Astrocyte (in vitro differentiated cells and primary cell): ENCODE results near the gene PPM1H. TPM values are rescaled to one million over a fixed set of nuclear protein-coding genes. Genes with fewer than 3 reads are reported as not detected.

Source experiments
- DNase-seq: peaks from one replicate; pipeline ENCODE4 v3.0.0-alpha.2; 2010; ENCODE audit warnings: low read depth
- FAIRE-seq: peaks from 2 replicates; lab custom pipeline; 2011; peaks lifted over from hg19 to GRCh38; lab: Jason Lieb, UNC
- H2AFZ ChIP-seq: 2 replicates; pipeline ENCODE4 v1.6.0; 2012; ENCODE audit warnings: low read depth, low read length, inconsistent platforms
- H3K27ac ChIP-seq: 2 replicates; pipeline ENCODE4 v1.5.1; 2011; ENCODE audit warnings: low read depth, low read length, inconsistent platforms
- H3K27me3 ChIP-seq: 2 replicates; pipeline ENCODE4 v1.6.0; 2011; ENCODE audit warnings: low read length, inconsistent platforms; ENCODE audit not compliant: insufficient read depth
- H3K36me3 ChIP-seq: 2 replicates; pipeline ENCODE4 v1.5.1; 2011; ENCODE audit warnings: low read length, inconsistent platforms; ENCODE audit not compliant: insufficient read depth
- H3K4me1 ChIP-seq: 2 replicates; pipeline ENCODE4 v1.5.1; 2011; ENCODE audit warnings: low read length, inconsistent platforms; ENCODE audit not compliant: insufficient read depth
- H3K4me2 ChIP-seq: 2 replicates; pipeline ENCODE4 v1.6.0; 2012; ENCODE audit warnings: low read length, inconsistent platforms
- H3K4me3 ChIP-seq: 2 replicates; pipeline ENCODE4 v1.5.1; 2011; ENCODE audit warnings: low read depth, mild to moderate bottlenecking, low read length, inconsistent platforms; ENCODE audit not compliant: insufficient read depth
- H3K79me2 ChIP-seq: 2 replicates; pipeline ENCODE4 v1.6.0; 2012; ENCODE audit warnings: mild to moderate bottlenecking, low read length, inconsistent platforms; ENCODE audit not compliant: insufficient read depth
- H3K9ac ChIP-seq: 2 replicates; pipeline ENCODE4 v1.6.0; 2012; ENCODE audit warnings: mild to moderate bottlenecking, low read length, inconsistent platforms
- H3K9me3 ChIP-seq: 2 replicates; pipeline ENCODE4 v1.5.1; 2012; ENCODE audit warnings: low read depth, mild to moderate bottlenecking, low read length, inconsistent platforms; ENCODE audit not compliant: insufficient read depth
- H4K20me1 ChIP-seq: 2 replicates; pipeline ENCODE4 v1.6.0; 2012; ENCODE audit warnings: low read length, inconsistent platforms; ENCODE audit not compliant: insufficient read depth
- H3K27ac Mint-ChIP-seq: one replicate; pipeline ENCODE4 v1.8.0; 2021; ENCODE audit warnings: mild to moderate bottlenecking, mixed read lengths; ENCODE audit not compliant: unreplicated experiment
- H3K27me3 Mint-ChIP-seq: one replicate; pipeline ENCODE4 v1.8.0; 2021; ENCODE audit warnings: low read depth, mixed read lengths; ENCODE audit not compliant: unreplicated experiment
- H3K36me3 Mint-ChIP-seq: one replicate; pipeline ENCODE4 v1.8.0; 2021; ENCODE audit warnings: low read depth, mixed read lengths; ENCODE audit not compliant: unreplicated experiment
- H3K4me1 Mint-ChIP-seq: one replicate; pipeline ENCODE4 v1.8.0; 2021; ENCODE audit warnings: low read depth, mixed read lengths; ENCODE audit not compliant: unreplicated experiment
- H3K4me3 Mint-ChIP-seq: one replicate; pipeline ENCODE4 v1.8.0; 2021; ENCODE audit warnings: mild to moderate bottlenecking, moderate library complexity, mixed read lengths; ENCODE audit not compliant: unreplicated experiment
- H3K9me3 Mint-ChIP-seq: one replicate; pipeline ENCODE4 v1.8.0; 2021; ENCODE audit warnings: mild to moderate bottlenecking, mixed read lengths; ENCODE audit not compliant: unreplicated experiment
- EZH2 ChIP-seq: IDR thresholded peaks from 2 replicates; pipeline ENCODE4 v1.6.1; 2012; ENCODE audit warnings: mild to moderate bottlenecking, low read length, inconsistent platforms; ENCODE audit not compliant: insufficient read depth
- total RNA-seq: library from RNA; stranded (reverse); gene quantifications from 2 replicates; pipeline ENCODE4 v1.2.1, GENCODE V29; 2021
- TF ChIP-seq, protein P1 (sequence below): IDR thresholded peaks from 2 replicates; pipeline ENCODE4 v1.5.1; 2011; ENCODE audit warnings: low read depth, mild to moderate bottlenecking, inconsistent platforms, low read length, moderate library complexity; ENCODE audit not compliant: insufficient read depth

Gene PPM1H
- total RNA-seq, 1 donor from 2014 or later: 7.8 TPM

DNA sequence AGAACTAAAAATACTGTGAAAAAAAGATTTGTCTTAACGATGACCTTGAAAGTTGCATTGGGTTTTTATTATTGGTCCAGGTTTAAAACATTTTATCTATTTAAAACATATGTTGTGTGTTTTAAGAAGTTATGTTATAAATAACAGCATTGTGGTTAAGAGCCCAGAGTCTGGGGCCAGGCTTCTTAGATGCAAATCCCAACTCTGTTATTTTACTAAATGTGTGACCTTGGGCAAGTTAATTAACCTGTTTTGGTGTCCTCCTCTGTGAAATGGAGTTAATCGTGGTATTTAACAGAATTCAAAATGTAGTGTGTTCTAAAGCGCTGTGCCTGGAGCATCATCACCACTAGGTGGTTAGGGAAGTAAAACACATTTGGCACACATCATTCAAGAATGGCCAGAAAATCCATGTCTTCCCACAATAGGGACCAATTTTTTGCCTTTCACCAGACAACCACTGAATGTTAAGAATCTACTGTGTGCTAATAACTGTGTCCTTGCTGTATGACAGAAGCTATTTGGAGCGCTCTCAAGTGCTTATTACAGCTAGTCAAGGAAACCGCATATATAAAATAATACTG, 335.0 kb downstream of the PPM1H start:
- Histone ChIP-seq H3K27me3 (no peaks in the 10 kb centered on the region), H3K9me3 (no peaks in the 10 kb centered on the region), H3K36me3 (no peaks in the 10 kb centered on the region), H2AFZ (no peak overlapping the region), H3K4me3 (no peak overlapping the region), H3K79me2 (peaks cover 36% of the 10 kb centered on the region), H3K4me2 (no peak overlapping the region), H4K20me1 (peaks cover 4% of the 10 kb centered on the region), H3K27ac (no peak overlapping the region), H3K4me1 (no peaks in the 10 kb centered on the region), H3K9ac (no peak overlapping the region)
- no peak for FAIRE-seq
- H3K36me3 Mint-ChIP-seq: no peaks in the 10 kb centered on the region
- no peak overlapping the region for H3K4me3 Mint-ChIP-seq
- H3K27ac Mint-ChIP-seq: no peak overlapping the region
- no peaks in the 10 kb centered on the region for H3K27me3 Mint-ChIP-seq
- DNase-seq: no peak
- no peak for TF ChIP-seq EZH2
- TF ChIP-seq, protein P1, sequence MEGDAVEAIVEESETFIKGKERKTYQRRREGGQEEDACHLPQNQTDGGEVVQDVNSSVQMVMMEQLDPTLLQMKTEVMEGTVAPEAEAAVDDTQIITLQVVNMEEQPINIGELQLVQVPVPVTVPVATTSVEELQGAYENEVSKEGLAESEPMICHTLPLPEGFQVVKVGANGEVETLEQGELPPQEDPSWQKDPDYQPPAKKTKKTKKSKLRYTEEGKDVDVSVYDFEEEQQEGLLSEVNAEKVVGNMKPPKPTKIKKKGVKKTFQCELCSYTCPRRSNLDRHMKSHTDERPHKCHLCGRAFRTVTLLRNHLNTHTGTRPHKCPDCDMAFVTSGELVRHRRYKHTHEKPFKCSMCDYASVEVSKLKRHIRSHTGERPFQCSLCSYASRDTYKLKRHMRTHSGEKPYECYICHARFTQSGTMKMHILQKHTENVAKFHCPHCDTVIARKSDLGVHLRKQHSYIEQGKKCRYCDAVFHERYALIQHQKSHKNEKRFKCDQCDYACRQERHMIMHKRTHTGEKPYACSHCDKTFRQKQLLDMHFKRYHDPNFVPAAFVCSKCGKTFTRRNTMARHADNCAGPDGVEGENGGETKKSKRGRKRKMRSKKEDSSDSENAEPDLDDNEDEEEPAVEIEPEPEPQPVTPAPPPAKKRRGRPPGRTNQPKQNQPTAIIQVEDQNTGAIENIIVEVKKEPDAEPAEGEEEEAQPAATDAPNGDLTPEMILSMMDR: peak; percentile 28
- H3K4me1 Mint-ChIP-seq: peaks cover 8% of the 10 kb centered on the region
- no peaks in the 10 kb centered on the region for H3K9me3 Mint-ChIP-seq

DNA sequence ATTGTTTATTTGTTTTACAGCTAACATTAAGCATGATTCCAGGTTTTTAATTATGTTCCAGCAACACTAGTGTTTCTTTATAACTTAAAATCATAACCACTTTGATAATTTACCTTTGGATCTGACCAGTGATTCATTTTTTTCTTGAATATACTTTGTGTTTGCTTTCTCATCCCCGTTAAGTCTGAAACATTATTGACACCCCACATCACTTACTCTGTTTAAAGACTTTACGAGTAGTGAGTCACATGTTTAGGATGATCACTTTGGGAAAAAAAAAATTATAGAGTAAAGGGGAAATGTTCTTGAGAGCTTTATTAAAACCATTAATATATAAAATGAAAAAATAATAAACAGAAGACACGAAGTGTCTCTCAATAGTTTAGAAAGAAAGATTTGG, 336.1 kb downstream of the PPM1H start:
- H3K4me1 Mint-ChIP-seq: peaks cover 8% of the 10 kb centered on the region
- FAIRE-seq: no peak

DNA sequence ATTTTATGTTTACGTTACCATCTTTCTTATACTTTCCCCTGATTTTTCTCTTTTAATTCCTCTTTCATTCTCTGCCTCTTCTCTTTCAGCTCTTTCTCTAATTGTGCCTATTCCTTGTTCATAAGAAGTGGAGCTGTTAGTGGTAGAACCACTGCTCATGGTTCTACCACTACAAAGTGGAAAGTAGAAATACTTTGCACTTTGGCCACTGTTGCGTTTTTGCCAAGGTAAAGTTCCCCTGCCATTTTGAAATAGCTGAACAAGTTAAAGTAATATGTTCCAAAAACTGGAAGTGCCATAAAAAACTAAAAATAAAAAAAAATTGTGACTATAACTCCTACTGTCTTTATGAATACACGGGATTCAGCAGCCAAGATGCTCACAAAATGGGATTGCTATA, 337.7 kb downstream of the PPM1H start:
- H3K36me3 Mint-ChIP-seq: no peaks in the 10 kb centered on the region
- peaks cover 9% of the 10 kb centered on the region for H3K79me2 ChIP-seq

More for the DNA sequence above, 336.1 kb downstream of the PPM1H start:
- H3K27ac ChIP-seq: no peak overlapping the region
- H3K4me3 ChIP-seq: no peak overlapping the region
- no peak for DNase-seq
- H3K27ac Mint-ChIP-seq: no peak overlapping the region
- no peak overlapping the region for H3K4me2 ChIP-seq
- H3K9ac ChIP-seq: no peak overlapping the region
- no peaks in the 10 kb centered on the region for H3K36me3 Mint-ChIP-seq
- H3K4me1 ChIP-seq: no peaks in the 10 kb centered on the region
- no peaks in the 10 kb centered on the region for H3K9me3 ChIP-seq
- H4K20me1 ChIP-seq: no peaks in the 10 kb centered on the region
- TF ChIP-seq, protein P1: no peak
- no peak for TF ChIP-seq EZH2
- no peaks in the 10 kb centered on the region for H3K9me3 Mint-ChIP-seq
- no peaks in the 10 kb centered on the region for H3K36me3 ChIP-seq
- no peaks in the 10 kb centered on the region for H3K27me3 Mint-ChIP-seq
- H2AFZ ChIP-seq: no peak overlapping the region
- H3K27me3 ChIP-seq: no peaks in the 10 kb centered on the region
- H3K4me3 Mint-ChIP-seq: no peak overlapping the region
- H3K79me2 ChIP-seq: peaks cover 25% of the 10 kb centered on the region

More for the DNA sequence above, 337.7 kb downstream of the PPM1H start:
- Mint-ChIP-seq H3K4me1 (peaks cover 8% of the 10 kb centered on the region), H3K4me3 (peak overlapping the region; percentile 21), H3K27ac (no peak overlapping the region), H3K27me3 (no peaks in the 10 kb centered on the region), H3K9me3 (no peaks in the 10 kb centered on the region)
- H4K20me1 ChIP-seq: no peaks in the 10 kb centered on the region
- H3K27me3 ChIP-seq: no peaks in the 10 kb centered on the region
- H3K4me3 ChIP-seq: no peak overlapping the region
- TF ChIP-seq, protein P1: no peak
- no peak for TF ChIP-seq EZH2
- no peak overlapping the region for H3K4me2 ChIP-seq
- FAIRE-seq (no peak), DNase-seq (no peak)
- no peaks in the 10 kb centered on the region for H3K4me1 ChIP-seq
- H2AFZ ChIP-seq: no peak overlapping the region
- no peaks in the 10 kb centered on the region for H3K9me3 ChIP-seq
- no peak overlapping the region for H3K27ac ChIP-seq
- no peaks in the 10 kb centered on the region for H3K36me3 ChIP-seq
- H3K9ac ChIP-seq: no peak overlapping the region
